ENCODE results near the gene GOLGA6A.
A peak's percentile ranks its signal among the peaks of the same experiment; 100 is the strongest.
"Not testable (repeated sequence)": the region's sequence is repeated elsewhere in the genome, so short reads cannot be mapped to it uniquely, and the experiment has no call there.

GOLGA6A gene

DNA sequence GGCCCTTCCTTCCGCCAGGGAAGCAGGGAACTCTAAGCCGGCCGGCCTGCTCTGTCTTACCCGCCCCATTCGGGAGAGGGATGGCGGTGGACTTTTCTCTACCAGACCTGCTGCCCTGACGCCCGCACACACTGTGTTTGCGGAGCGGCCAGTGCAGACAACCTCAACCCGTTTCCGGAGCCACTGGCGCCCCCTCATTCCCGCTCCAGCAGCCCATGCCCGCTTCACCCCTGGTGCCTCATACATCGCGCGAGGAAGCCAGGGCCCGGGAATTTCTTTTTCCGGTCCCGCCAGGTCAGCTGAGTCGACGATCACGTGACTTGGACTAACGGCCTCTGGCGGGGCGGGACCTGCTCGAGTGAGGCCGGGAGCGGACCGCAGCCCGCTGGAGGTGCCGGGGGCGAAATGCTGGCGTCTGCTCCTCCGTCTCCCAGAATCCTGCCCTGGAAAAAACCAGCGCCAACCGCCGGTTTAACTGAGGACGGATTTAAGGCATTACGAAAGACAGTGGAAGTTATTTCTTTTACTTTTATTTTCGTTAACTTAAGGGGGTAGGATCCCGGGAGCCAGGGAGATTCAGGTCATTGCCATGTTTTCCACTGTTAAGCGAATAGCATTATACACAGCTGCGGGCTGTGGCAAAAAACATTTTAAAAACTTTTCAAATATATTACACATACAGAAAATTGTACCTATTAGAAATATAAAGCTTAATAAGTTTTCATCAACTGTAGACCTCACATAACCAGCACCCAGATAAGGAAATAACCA, 17.8 kb upstream of the GOLGA6A start:
- DNase-seq (ENCODE audit: low read depth) = peak; percentile 53

DNA sequence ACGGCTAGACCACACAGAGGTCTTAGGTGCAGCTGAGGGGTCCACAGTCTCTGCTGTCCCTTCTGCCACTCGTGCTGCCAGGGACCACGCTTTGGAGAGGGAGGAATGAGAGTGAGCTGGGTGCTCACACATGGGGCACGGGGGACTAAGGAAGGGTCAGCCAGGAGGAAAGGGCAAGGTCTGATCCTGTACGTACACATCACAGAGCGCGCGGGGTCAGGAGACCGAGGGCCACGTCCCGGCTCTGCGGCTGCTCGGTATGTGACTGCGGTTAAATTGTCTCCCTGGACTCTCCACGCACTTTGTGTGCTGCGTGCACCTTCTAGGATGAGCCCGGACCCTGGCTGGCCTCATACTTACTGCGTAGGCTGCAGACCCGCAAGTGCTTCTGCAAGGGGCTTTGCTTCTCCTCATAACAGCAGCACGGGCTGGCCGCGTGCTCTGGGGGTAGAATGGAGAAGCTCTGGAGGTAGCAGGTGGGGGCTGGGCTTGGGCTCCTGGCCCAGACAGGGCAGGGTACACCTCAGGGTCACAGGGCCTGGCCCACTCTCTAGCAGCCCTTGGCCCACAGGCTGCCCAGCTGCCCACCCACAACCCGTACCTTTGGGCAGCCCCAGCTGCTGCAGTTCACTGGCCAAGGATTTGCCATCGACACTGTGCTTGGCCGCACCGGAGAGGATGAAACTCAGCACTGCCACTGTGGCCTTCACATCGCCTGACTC, 14.6 kb upstream of the GOLGA6A start:
- not testable (repeated sequence) for DNase-seq (ENCODE audit: low read depth)

DNA sequence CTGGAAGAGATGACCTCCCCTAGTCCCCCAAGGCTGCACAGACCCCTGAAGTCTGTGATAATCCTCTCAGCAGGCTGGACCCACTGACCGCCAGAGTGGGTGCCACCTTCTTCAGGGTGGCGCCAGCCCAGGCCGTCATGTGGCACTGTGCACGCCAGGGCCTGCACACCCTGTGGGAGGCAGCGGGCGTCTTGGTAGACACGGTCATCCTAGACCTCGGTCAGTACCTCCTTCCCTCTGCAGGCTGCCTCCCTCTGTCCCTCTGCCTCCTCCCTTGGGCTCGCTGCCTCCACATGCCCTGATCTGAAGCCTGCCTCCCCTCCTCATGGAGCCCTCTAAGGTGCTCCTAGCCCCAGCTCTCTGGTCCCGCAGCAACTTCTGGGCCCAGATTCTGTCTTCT, 13.3 kb upstream of the GOLGA6A start:
- not testable (repeated sequence) for DNase-seq (ENCODE audit: low read depth)

DNA sequence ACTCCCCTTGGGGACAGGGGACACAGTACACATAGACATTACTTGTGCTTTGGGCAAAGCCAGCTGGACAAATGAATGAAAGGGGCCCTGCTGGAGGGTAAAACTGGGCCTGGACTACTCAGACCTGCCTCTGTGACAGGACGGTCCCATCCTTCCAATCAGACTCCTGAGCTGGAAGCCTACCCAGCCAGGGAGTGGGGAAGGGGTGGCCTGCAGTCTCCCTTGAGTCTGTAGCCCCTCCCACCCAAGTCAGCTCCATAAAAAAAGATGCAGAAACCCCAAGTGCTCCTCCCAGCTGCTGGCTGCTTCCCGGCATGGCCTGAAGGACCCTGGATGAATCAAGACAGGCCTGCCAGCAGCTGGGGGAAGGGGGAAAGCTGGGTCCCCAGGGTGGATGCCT, 12.2 kb upstream of the GOLGA6A start:
- not testable (repeated sequence) for DNase-seq (ENCODE audit: low read depth)

GRCh38 chr15:74075781-74076180, 6.6 kb downstream of the GOLGA6A start:
- DNase-seq (ENCODE audit: low read depth) = not testable (repeated sequence)

GRCh38 chr15:74072614-74073337, 9.6 kb downstream of the GOLGA6A start:
- DNase-seq (ENCODE audit: low read depth) = not testable (repeated sequence)

DNA sequence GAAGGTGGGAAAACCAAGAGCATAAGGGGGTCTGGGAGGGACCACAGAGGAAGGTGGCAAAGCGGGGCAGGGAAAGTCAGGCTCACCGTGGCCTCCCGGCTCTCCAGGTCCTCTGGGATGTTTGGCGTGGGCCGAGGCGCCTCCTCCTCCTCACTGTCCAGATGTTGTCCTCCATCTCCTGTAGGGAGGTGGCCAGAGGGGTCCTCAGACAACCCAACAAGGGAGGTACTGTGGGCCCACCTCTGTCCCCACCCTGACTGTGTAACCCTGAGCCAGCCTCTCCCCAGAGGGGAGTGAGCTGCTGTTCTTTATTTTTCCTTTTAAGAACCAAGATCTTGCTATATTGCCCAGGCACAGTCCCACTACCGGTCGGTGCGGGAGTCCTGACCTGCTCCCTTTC, 10.2 kb downstream of the GOLGA6A start:
- not testable (repeated sequence) for DNase-seq (ENCODE audit: low read depth)

DNA sequence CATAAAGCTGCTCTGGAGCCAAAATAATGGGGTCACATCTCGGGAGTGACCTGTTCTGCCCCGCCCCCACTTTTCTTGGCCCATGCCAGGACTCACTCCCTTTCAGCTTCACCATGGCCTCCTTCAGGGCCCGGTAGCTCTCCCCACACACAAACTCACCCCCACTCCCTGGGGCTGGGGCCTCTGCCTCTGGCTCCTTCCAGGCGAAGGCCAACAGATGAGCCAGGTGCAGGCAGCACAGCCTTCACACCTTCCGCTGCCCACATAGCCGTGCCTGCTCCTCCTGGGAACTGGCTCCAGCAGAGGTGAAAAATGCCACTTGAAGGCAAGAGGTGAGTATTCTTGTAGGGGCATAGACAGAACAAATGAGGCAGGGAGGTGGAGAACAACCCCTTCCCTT, 10.7 kb downstream of the GOLGA6A start:
- DNase-seq (ENCODE audit: low read depth) = not testable (repeated sequence)

DNA sequence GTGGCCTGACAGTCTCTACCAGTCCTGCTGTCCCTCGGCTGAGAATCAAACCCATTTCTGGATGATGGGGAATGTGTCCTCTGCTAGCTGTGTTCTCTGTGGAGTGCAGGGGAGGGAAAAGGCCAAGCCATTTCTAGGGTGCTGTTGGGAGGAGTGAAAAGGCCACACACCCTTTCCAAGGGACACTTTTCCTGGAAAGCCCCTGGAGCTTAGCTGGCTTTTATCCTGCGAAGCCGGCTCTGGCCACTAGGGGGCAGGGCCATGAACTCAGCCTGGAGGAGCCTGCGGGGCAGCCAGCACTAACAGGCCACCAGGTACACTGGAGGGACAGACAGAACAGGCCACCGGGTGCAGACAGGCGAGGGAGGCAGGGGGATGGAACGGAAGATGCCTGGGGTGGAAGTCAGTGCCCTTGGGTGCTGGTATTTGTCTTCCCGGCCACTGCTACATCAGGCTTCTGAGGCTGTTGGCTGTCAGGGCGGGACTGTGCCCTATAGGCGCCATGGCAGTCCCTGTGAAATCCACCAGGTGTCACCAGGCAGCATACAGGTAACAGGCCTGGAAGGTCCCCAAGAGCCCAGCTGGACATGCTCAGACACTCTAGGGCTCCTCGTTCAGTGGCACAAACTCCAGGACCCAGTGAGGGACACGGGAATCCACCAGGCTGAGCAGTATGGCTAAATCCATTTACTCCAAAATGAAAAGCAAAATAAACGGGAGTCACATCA, 16.5 kb downstream of the GOLGA6A start:
- DNase-seq (ENCODE audit: low read depth) = not testable (repeated sequence)

- DNase-seq (ENCODE audit: low read depth) = not testable (repeated sequence)
Measured at GRCh38 chr15:74064822-74065221, 17.5 kb downstream of the GOLGA6A start.

GRCh38 chr15:74064183-74064582, 18.2 kb downstream of the GOLGA6A start:
- not testable (repeated sequence) for DNase-seq (ENCODE audit: low read depth)

DNA sequence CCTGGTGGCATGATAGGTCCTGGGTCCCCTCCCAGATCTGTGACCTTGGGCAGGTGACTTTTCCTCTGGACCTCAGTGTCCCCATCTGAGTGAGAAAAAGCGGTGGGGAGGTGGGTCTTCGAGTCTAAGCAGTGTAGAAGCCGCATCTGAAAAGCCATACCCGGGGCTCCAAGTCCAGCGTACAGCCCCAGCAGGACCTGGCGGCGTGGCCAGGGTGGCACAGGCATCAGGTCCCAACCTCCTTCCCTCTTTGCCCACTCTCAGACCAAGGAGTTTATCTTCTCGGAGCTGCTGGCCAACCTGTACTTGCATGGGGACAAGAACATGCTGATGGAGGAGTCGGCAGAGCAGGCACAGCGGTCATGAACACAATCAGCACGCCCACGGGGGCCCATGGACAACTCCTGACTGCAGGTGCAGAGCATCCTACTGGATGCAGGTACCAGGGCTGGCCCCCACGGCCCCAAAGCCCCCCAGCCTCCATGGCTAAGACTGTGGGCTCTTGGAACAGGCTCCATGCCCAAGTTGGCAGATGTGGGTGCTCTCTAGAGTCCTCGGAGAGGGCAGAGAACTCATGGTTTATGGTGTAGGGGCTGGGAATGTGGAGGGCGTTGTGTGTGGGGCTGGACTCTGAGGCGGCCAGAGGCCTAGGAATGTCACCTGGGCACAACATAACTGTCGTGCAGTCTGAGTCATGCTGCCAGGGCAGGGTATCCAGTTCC, 18.8 kb downstream of the GOLGA6A start:
- DNase-seq (ENCODE audit: low read depth) = not testable (repeated sequence)

- no peak for DNase-seq (ENCODE audit: low read depth)
Measured at GRCh38 chr15:74062671-74063070, 19.7 kb downstream of the GOLGA6A start.

DNA sequence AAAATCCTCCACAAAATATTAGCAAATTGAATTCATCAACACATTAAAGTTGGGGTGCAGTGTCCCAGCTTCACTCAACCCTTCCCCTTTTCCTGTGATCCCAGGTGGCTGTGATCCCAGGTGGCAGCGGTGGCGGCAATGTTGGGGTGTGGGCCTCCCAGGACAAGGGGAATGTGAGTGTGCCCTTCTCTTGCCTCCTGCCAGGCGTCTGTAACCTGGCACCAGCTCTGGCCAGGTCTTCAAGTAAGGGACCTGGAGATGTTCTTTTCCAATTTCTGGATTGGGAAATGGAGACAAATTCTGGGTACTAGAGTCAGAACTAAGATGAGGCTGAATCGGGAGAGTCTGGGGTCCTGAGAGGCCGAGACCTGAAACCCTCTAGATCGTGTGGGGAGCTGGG, 20.1 kb downstream of the GOLGA6A start:
- no peak for DNase-seq (ENCODE audit: low read depth)

GRCh38 chr15:74060251-74060650, 22.1 kb downstream of the GOLGA6A start:
- DNase-seq (ENCODE audit: low read depth) = no peak

DNA sequence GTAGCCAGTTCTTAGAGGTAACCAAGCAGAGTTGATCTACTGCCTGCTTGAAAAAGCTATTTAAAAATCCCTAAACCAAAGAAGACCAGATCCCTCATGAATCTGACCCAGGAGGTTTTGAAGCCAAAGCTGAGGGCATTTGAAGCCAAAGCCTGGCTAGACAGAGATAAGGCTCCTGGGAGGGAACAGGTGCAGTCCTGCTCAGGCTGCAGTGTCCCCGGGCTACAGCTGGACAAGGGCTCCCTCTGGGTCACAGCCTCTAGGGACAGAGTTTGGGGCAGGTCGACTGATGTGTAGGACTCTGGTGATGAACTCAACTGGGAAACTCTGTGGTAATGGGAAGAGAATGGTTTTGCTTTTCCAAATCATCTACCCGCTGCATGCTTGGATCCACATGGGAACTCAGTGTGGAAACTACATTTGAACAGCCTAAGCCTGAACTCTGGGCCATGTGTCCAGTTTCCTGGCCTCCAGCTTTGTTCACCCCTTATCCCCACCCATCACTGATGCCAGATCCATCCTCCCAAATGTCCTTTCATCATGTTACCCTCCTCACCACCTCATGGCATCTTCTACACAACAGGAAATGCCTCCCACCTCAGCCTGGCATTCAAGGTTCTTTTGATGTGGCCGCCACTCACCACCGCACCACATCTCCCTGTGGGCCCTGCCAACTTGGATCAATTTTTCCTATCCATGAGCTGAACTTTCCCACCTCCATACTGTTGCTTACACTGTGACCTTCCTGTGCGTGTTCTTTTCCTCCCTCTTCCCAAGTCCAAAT, 23.1 kb downstream of the GOLGA6A start:
- not testable (repeated sequence) for DNase-seq (ENCODE audit: low read depth)

GRCh38 chr15:74056330-74056729, 26.0 kb downstream of the GOLGA6A start:
- DNase-seq (ENCODE audit: low read depth) = not testable (repeated sequence)

- no peak for DNase-seq (ENCODE audit: low read depth)
Measured at GRCh38 chr15:74055804-74056203, 26.5 kb downstream of the GOLGA6A start.

GRCh38 chr15:74053941-74054529, 28.3 kb downstream of the GOLGA6A start:
- DNase-seq (ENCODE audit: low read depth) = no peak

- DNase-seq (ENCODE audit: low read depth) = no peak
Measured at GRCh38 chr15:74053517-74053916, 28.8 kb downstream of the GOLGA6A start.

Measured in HS-5 (cell line).